Esophagus muscularis mucosa (tissue), 4 donors: ENCODE results near the gene MRC2. TPM values are rescaled to one million over a fixed set of nuclear protein-coding genes. Genes with fewer than 3 reads are reported as not detected.
"Not testable (repeated sequence)": the region's sequence is repeated elsewhere in the genome, so short reads cannot be mapped to it uniquely, and the experiment has no call there.

Experiments used
- DNase-seq: peaks from one replicate; pipeline ENCODE4 v3.0.0-alpha.2; 2017; ENCODE audit errors: extremely low spot score
- H3K27ac ChIP-seq, 4 donors: fragments of 200-600 bp; sonication (generic); replicated peaks in 1 of 4; 1 replicate in 3 of 4; 2 replicates in 1 of 4; pipeline ENCODE4 v1.5.1; 2016 to 2019; ENCODE audit warnings: mild to moderate bottlenecking in 1 of 4
- H3K27me3 ChIP-seq, 4 donors: fragments of 200-600 bp; sonication (generic); one replicate each; pipeline versions ENCODE4 v1.5.1 to v1.6.0; 2016 to 2019
- H3K36me3 ChIP-seq, 4 donors: fragments of 200-600 bp; sonication (generic); one replicate each; pipeline ENCODE4 v1.5.1; 2016 to 2019
- H3K4me1 ChIP-seq, 4 donors: fragments of 200-600 bp; sonication (generic); one replicate each; pipeline ENCODE4 v1.5.1; 2016 to 2019
- H3K4me3 ChIP-seq, 4 donors: fragments of 200-600 bp; sonication (generic); 1 replicate in 2 of 4; 2 replicates in 2 of 4; pipeline ENCODE4 v1.5.1; 2016 to 2019; ENCODE audit warnings: mild to moderate bottlenecking in 4 of 4, moderate library complexity in 1 of 4
- H3K9me3 ChIP-seq, 4 donors: fragments of 200-600 bp; sonication (generic); 1 replicate in 3 of 4; 2 replicates in 1 of 4; pipeline ENCODE4 v1.5.1; 2016 to 2019
- EP300 ChIP-seq: sonication (generic); formaldehyde crosslinking; IDR thresholded peaks from one replicate; pipeline ENCODE4 v1.6.1; 2017; ENCODE audit warnings: antibody characterized with exemption
- POLR2A ChIP-seq: fragments of 450-650 bp; IDR thresholded peaks from one replicate; pipeline ENCODE4 v1.6.1; 2017; ENCODE audit warnings: antibody characterized with exemption, moderate library complexity, mild to moderate bottlenecking, low read depth
- POLR2AphosphoS5 ChIP-seq, 2 donors: sonication (generic); formaldehyde crosslinking; IDR thresholded peaks; one replicate each; pipeline ENCODE4 v1.6.1; 2017; ENCODE audit warnings: antibody characterized with exemption in 2 of 2
- WGBS: methylation state at CpG from one replicate; pipeline ENCODE4 v1.1.5; 2018; 5-methylcytosine and 5-hydroxymethylcytosine counted together
- intact Hi-C: fragments of 100-400 bp; cut with DNase I; formaldehyde crosslinking; loops from one replicate; pipeline ENCODE4 v1.15.1; 2023
- total RNA-seq, 4 donors: library from RNA; depleted of rRNA; stranded (reverse); fragments of >200 nt; gene quantifications; one replicate each; pipeline versions ENCODE4 v1.1.0 to v1.2.1, GENCODE V29; 2016
- TF ChIP-seq, protein P1 (sequence below), 3 experiments: fragments of 200-600 bp in 2 of 3; fragments of 450-650 bp in 1 of 3; sonication (generic) in 2 of 3; IDR thresholded peaks; one replicate each; pipeline ENCODE4 v1.5.1; 2017 to 2019; ENCODE audit warnings: antibody characterized with exemption in 3 of 3, mild to moderate bottlenecking in 2 of 3, moderate library complexity in 1 of 3

The MRC2 gene
- total RNA-seq, 4 donors from 2014 or later, result 31.0 to 57.7 (median 40.4) TPM

- Histone ChIP-seq H3K4me1 (peaks cover 0 to 8% (median 5%) of the 10 kb centered on the region in 4 donors), H3K27me3 (peaks cover 0 to 9% (median 0%) of the 10 kb centered on the region in 4 donors), H3K36me3 (peaks cover 0 to 8% (median 1%) of the 10 kb centered on the region in 4 donors), H3K9me3 (no peaks in the 10 kb centered on the region), H3K4me3 (no peak overlapping the region), H3K27ac (no peak overlapping the region)
- DNase-seq, result no peak
- TF ChIP-seq POLR2A, result no peak
- no peak for TF ChIP-seq POLR2AphosphoS5 (IDR thresholded peaks at IDR 0.05)
- TF ChIP-seq EP300, result no peak
- TF ChIP-seq, protein P1, sequence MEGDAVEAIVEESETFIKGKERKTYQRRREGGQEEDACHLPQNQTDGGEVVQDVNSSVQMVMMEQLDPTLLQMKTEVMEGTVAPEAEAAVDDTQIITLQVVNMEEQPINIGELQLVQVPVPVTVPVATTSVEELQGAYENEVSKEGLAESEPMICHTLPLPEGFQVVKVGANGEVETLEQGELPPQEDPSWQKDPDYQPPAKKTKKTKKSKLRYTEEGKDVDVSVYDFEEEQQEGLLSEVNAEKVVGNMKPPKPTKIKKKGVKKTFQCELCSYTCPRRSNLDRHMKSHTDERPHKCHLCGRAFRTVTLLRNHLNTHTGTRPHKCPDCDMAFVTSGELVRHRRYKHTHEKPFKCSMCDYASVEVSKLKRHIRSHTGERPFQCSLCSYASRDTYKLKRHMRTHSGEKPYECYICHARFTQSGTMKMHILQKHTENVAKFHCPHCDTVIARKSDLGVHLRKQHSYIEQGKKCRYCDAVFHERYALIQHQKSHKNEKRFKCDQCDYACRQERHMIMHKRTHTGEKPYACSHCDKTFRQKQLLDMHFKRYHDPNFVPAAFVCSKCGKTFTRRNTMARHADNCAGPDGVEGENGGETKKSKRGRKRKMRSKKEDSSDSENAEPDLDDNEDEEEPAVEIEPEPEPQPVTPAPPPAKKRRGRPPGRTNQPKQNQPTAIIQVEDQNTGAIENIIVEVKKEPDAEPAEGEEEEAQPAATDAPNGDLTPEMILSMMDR (IDR thresholded peaks at IDR 0.05), result no peak
- intact Hi-C loops, result no loop called here
- 97% methylated on average over 14 of the region's 20 CpGs for WGBS
These were observed 64.7 kb downstream of the MRC2 start for GRCh38 chr17:62692159-62692651.

DNA sequence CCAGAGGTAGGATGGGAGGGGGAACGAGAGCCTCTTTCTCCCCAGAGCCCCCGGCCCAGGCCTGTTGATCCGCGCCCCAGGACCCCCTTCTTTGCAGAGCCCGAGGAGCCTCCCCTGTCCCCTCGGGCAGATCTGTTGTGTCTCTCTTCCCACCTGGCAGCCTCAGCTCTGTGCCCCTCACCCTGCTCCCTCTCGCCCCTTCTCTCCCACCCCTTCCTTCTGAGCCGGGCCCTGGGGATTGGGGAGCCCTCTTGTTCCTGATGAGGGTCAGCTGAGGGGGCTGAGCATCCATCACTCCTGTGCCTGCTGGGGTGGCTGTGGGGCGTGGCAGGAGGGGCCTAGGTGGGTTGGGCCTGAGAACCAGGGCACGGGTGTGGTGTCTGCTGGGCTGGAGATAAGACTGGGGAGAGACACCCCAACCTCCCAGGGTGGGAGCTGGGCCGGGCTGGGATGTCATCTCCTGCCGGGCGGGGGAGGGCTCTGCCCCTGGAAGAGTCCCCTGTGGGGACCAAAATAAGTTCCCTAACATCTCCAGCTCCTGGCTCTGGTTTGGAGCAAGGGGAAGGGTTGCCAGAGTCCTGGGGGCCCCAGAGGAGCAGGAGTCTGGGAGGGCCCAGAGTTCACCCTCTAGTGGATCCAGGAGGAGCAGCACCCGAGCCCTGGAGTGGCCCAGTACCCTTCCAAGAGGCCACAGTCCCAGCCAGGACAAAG lies 65.4 kb downstream of the MRC2 start:
- Histone ChIP-seq H3K27ac (no peak overlapping the region), H3K4me1 (peaks cover 0 to 8% (median 5%) of the 10 kb centered on the region in 4 donors), H3K9me3 (no peaks in the 10 kb centered on the region), H3K36me3 (peaks cover 0 to 8% (median 1%) of the 10 kb centered on the region in 4 donors), H3K27me3 (peaks cover 0 to 9% (median 0%) of the 10 kb centered on the region in 4 donors), H3K4me3 (no peak overlapping the region)
- intact Hi-C loops, result no loop called here
- DNase-seq, result no peak
- WGBS, result 89% methylated on average over 12 of the region's 14 CpGs
- TF ChIP-seq POLR2AphosphoS5 (IDR thresholded peaks at IDR 0.05), result no peak
- TF ChIP-seq, protein P1 (IDR thresholded peaks at IDR 0.05), result peak in 1 of 3 experiments; percentile 31

- DNase-seq, result no peak
- intact Hi-C loops, result no loop called here
- no peak overlapping the region for H3K4me3 ChIP-seq
- TF ChIP-seq POLR2A (no peak), POLR2AphosphoS5 (IDR thresholded peaks at IDR 0.05) (no peak), EP300 (no peak)
- TF ChIP-seq, protein P1 (IDR thresholded peaks at IDR 0.05), result no peak
- H3K27ac ChIP-seq, result no peak overlapping the region
- H3K4me1 ChIP-seq, result peaks cover 0 to 8% (median 5%) of the 10 kb centered on the region in 4 donors
- 80% methylated on average over 13 of the region's 19 CpGs for WGBS
- no peaks in the 10 kb centered on the region for H3K9me3 ChIP-seq
- H3K36me3 ChIP-seq, result peaks cover 0 to 4% (median 1%) of the 10 kb centered on the region in 4 donors
- H3K27me3 ChIP-seq, result peaks cover 0 to 6% (median 0%) of the 10 kb centered on the region in 4 donors
These were observed 66.3 kb downstream of the MRC2 start for GRCh38 chr17:62693616-62694409.

DNA sequence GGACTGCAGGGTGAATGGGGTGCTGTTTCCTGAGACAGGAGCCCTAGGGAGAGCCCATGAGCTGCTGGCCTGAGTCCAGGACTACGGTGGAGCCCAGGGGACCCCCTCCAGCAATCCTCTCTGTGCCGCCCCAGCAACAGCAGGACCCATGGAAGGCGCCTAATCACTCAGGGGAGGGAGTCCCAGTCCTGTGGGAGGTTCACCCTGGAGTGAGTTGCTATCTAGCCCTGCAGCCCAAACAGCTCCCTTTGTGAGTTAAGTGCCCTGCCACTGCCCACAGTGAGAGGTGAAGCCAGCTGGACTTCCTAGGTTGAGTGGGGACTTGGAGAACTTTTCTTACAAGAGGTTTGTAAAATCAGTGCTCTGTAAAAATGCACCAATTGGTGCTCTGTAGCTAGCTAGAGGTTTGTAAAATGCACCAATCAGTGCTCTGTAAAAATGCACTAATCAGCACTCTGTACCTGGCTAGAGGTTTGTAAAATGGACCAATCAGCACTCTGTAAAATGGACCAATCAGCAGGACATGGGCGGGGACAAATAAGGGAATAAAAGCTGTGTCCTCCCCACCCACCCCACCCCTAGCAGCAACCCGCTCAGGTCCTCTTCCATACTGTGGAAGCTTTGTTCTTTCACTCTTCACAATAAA lies 67.7 kb downstream of the MRC2 start:
- 100% methylated on average over 3 of the region's 5 CpGs for WGBS
- intact Hi-C loops, DNase-seq: not testable (repeated sequence)

DNA sequence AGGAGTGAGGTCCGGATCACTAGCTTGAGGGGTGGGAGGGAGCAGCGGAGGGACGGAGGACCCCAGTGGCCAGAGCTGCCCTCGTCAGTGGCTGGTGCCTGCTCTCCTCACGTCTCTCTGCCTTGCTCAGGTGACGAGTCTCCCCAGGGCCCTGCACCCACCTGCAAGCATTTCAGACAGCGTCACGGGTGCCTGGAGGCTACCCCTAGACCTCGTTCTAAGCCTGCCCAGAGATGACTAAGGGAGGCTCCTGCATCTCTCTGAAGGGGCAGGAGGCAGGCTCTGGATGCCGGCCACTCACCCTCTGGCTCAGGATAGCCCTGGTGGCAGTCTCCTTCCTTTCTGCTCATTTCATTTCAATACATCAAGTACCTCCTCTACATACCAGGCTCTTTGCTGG lies 68.8 kb downstream of the MRC2 start:
- intact Hi-C loops, result no loop called here
- WGBS, result 93% methylated on average over 10 of the region's 10 CpGs
- DNase-seq, result no peak
- TF ChIP-seq, protein P1 (IDR thresholded peaks at IDR 0.05), result no peak
- no peak for TF ChIP-seq POLR2A
- TF ChIP-seq POLR2AphosphoS5 (IDR thresholded peaks at IDR 0.05), result no peak
- TF ChIP-seq EP300, result no peak
- Histone ChIP-seq H3K36me3 (no peaks in the 10 kb centered on the region), H3K9me3 (no peaks in the 10 kb centered on the region), H3K27ac (no peak overlapping the region), H3K27me3 (peaks cover 0 to 7% (median 0%) of the 10 kb centered on the region in 4 donors), H3K4me3 (no peak overlapping the region), H3K4me1 (peaks cover 0 to 8% (median 5%) of the 10 kb centered on the region in 4 donors)

More for the DNA sequence above, 67.7 kb downstream of the MRC2 start:
- not testable (repeated sequence) for H3K4me3 ChIP-seq, H3K27me3 ChIP-seq, H3K9me3 ChIP-seq, H3K27ac ChIP-seq, H3K4me1 ChIP-seq, H3K36me3 ChIP-seq
